ENCODE data around the gene SYT9. TPM values are rescaled to one million over a fixed set of nuclear protein-coding genes. Genes with fewer than 3 reads are reported as not detected.
A peak's percentile ranks its signal among the peaks of the same experiment; 100 is the strongest.

Gene SYT9
- total RNA-seq, 1 donor, result 0.09 TPM

DNA sequence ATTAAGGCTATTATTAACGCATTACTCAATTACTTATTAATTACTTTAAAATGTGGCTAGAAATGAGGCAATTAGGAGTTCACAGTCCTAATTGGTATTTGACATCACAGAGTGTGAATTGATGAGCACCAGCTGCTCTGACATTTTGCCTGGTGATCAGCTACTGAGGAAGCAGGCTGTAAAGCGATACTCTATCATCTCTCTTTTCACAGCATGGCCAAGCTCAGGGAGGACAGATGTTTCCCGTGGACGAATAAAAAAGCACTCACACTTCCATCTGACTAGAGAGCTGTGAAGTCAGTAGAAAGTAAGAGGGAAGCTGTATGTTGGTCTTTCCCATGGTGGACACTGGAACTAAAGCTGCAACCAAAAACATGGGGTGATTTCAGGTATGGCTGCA lies 29.1 kb upstream of the SYT9 start:
- DNase-seq (ENCODE audit: low read depth), result no peak
- no peak overlapping the region for H3K4me3 ChIP-seq (ENCODE audit: low read depth, low read length)
- TF ChIP-seq, protein P1, sequence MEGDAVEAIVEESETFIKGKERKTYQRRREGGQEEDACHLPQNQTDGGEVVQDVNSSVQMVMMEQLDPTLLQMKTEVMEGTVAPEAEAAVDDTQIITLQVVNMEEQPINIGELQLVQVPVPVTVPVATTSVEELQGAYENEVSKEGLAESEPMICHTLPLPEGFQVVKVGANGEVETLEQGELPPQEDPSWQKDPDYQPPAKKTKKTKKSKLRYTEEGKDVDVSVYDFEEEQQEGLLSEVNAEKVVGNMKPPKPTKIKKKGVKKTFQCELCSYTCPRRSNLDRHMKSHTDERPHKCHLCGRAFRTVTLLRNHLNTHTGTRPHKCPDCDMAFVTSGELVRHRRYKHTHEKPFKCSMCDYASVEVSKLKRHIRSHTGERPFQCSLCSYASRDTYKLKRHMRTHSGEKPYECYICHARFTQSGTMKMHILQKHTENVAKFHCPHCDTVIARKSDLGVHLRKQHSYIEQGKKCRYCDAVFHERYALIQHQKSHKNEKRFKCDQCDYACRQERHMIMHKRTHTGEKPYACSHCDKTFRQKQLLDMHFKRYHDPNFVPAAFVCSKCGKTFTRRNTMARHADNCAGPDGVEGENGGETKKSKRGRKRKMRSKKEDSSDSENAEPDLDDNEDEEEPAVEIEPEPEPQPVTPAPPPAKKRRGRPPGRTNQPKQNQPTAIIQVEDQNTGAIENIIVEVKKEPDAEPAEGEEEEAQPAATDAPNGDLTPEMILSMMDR (IDR thresholded peaks at IDR 0.05; ENCODE audit: insufficient read depth, low read length), result no peak

GRCh38 chr11:7239877-7240276 lies 11.8 kb upstream of the SYT9 start:
- H3K4me3 ChIP-seq (ENCODE audit: low read depth, low read length), result no peak overlapping the region
- DNase-seq (ENCODE audit: low read depth), result no peak

DNA sequence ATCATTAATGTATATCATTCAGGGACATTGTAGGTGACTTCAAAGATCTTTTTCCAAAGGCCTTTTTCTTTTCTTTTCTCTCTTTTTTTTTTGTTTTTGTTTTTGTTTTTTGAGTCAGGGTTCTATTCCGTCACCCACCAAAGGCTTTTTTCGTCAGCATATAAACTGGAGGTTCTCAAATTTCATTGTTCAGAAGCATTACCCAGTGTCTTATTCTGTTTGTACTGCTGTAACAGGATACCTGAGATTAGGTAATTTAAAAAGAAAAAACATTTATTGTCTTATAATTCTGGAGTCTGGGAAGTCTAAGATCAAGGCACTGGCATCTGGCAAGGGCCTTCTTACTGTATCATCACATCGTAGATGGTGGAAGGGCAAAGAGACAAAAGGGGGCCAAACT lies 6.4 kb upstream of the SYT9 start:
- no peak for DNase-seq (ENCODE audit: low read depth)
- TF ChIP-seq, protein P1 (IDR thresholded peaks at IDR 0.05; ENCODE audit: insufficient read depth, low read length), result no peak
- H3K4me3 ChIP-seq (ENCODE audit: low read depth, low read length), result no peak overlapping the region

More at GRCh38 chr11:7239877-7240276, 11.8 kb upstream of the SYT9 start:
- TF ChIP-seq, protein P1 (IDR thresholded peaks at IDR 0.05; ENCODE audit: insufficient read depth, low read length), result no peak

DNA sequence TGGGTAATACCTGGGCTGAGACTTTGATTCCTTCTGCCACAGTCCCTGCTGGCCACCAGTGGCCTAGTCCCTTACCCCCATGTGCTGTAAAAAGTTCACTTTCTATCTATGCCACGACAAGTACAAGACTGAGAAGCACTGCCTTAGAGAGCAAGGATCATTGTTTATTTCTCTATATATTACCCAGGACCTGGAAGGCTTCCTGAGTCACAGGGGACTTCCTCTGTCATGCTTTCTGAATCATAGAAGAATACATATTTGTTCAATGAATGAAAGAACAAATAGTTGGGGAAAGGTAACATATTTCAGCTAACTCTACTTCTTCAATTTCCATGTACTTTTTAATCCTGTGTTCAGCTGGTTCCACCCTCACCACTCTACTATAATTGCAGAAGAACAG lies 5.5 kb upstream of the SYT9 start:
- no peak overlapping the region for H3K4me3 ChIP-seq (ENCODE audit: low read depth, low read length)
- no peak for DNase-seq (ENCODE audit: low read depth)
- TF ChIP-seq, protein P1 (IDR thresholded peaks at IDR 0.05; ENCODE audit: insufficient read depth, low read length), result no peak

GRCh38 chr11:7250166-7250565 lies 1.5 kb upstream of the SYT9 start:
- no peak overlapping the region for H3K4me3 ChIP-seq (ENCODE audit: low read depth, low read length)
- no peak for DNase-seq (ENCODE audit: low read depth)
- TF ChIP-seq, protein P1 (IDR thresholded peaks at IDR 0.05; ENCODE audit: insufficient read depth, low read length), result no peak

GRCh38 chr11:7251487-7251835 lies 243 bp upstream of the SYT9 start:
- H3K4me3 ChIP-seq (ENCODE audit: low read depth, low read length), result peak overlapping the region; percentile 56
- peak; percentile 1 for DNase-seq (ENCODE audit: low read depth)
- TF ChIP-seq, protein P1 (IDR thresholded peaks at IDR 0.05; ENCODE audit: insufficient read depth, low read length), result no peak

- no peak for DNase-seq (ENCODE audit: low read depth)
- H3K4me3 ChIP-seq (ENCODE audit: low read depth, low read length), result no peak overlapping the region
- TF ChIP-seq, protein P1 (IDR thresholded peaks at IDR 0.05; ENCODE audit: insufficient read depth, low read length), result no peak
Observed at GRCh38 chr11:7252683-7253213, 1.0 kb downstream of the SYT9 start.

All from fibroblast of the aortic adventitia (primary cell).